ENCODE data around the gene STK11IP.

The STK11IP gene

GRCh38 chr2:219592736-219593135 lies 4.9 kb upstream of the STK11IP start:
- Histone ChIP-seq H3K9me3 (peaks cover 4% of the 10 kb centered on the region; the same call in 1 of the 2 replicates), H3K4me3 (ENCODE audit: low read depth, low read length) (0 out of 2 replicates have a peak overlapping the region, but pooled peaks have one; percentile 5), H3K27me3 (no peaks in the 10 kb centered on the region), H3K4me1 (peaks cover 13% of the 10 kb centered on the region), H3K36me3 (no peaks in the 10 kb centered on the region)
- peak; percentile 68 for DNase-seq
- TF ChIP-seq, protein P1, sequence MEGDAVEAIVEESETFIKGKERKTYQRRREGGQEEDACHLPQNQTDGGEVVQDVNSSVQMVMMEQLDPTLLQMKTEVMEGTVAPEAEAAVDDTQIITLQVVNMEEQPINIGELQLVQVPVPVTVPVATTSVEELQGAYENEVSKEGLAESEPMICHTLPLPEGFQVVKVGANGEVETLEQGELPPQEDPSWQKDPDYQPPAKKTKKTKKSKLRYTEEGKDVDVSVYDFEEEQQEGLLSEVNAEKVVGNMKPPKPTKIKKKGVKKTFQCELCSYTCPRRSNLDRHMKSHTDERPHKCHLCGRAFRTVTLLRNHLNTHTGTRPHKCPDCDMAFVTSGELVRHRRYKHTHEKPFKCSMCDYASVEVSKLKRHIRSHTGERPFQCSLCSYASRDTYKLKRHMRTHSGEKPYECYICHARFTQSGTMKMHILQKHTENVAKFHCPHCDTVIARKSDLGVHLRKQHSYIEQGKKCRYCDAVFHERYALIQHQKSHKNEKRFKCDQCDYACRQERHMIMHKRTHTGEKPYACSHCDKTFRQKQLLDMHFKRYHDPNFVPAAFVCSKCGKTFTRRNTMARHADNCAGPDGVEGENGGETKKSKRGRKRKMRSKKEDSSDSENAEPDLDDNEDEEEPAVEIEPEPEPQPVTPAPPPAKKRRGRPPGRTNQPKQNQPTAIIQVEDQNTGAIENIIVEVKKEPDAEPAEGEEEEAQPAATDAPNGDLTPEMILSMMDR (IDR thresholded peaks at IDR 0.05; ENCODE audit: low read depth, low read length): no peak

GRCh38 chr2:219593154-219593553 lies 4.5 kb upstream of the STK11IP start:
- TF ChIP-seq, protein P1 (IDR thresholded peaks at IDR 0.05; ENCODE audit: low read depth, low read length): no peak
- Histone ChIP-seq H3K4me3 (ENCODE audit: low read depth, low read length) (no peak overlapping the region), H3K4me1 (peaks cover 13% of the 10 kb centered on the region), H3K27me3 (no peaks in the 10 kb centered on the region), H3K9me3 (peaks cover 4% of the 10 kb centered on the region; the same call in 1 of the 2 replicates), H3K36me3 (no peaks in the 10 kb centered on the region)
- DNase-seq: no peak

- TF ChIP-seq, protein P1 (IDR thresholded peaks at IDR 0.05; ENCODE audit: low read depth, low read length): peak; percentile 23; the same call in 1 of the 2 replicates
- Histone ChIP-seq H3K27me3 (no peaks in the 10 kb centered on the region), H3K4me1 (peaks cover 15% of the 10 kb centered on the region), H3K9me3 (peaks cover 4% of the 10 kb centered on the region; the same call in 1 of the 2 replicates), H3K4me3 (ENCODE audit: low read depth, low read length) (no peak overlapping the region), H3K36me3 (no peaks in the 10 kb centered on the region)
- DNase-seq: peak; percentile 43
Measured at GRCh38 chr2:219595256-219595655, 2.4 kb upstream of the STK11IP start.

DNA sequence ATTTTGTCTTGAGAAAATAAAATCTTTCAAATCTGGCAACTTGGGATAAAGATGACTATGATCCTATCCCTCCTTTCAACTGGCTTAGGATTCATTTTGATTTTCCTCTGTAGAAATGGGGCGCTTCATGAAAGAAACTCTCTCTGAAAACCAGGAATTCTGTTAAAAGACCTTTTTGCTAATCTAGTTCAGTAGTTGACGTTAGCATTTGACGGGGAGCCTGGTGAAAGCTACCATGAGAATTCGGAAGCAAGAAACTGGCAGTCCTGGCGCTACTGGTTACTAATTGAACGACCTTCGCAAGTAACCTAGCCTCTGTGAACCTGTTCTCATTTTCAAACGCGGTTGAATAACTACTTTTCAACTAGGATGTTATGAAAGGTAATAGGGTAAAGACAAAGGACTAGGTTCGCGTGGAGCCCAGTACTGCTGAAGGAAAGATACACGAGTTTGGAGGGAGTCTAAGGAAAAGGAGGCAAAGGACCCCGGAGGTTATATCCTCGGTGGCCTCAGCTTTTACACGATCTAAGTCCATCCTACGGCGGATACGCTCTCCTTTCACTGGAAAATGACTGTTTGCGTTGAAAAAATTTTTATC lies 604 bp upstream of the STK11IP start:
- TF ChIP-seq, protein P1 (IDR thresholded peaks at IDR 0.05; ENCODE audit: low read depth, low read length): no peak
- H3K36me3 ChIP-seq: no peaks in the 10 kb centered on the region
- peaks cover under 1% of the 10 kb centered on the region; the same call in 1 of the 2 replicates for H3K9me3 ChIP-seq
- peak overlapping the region; percentile 87 for H3K4me3 ChIP-seq (ENCODE audit: low read depth, low read length)
- H3K4me1 ChIP-seq: peaks cover 13% of the 10 kb centered on the region
- DNase-seq: no peak
- H3K27me3 ChIP-seq: no peaks in the 10 kb centered on the region

DNA sequence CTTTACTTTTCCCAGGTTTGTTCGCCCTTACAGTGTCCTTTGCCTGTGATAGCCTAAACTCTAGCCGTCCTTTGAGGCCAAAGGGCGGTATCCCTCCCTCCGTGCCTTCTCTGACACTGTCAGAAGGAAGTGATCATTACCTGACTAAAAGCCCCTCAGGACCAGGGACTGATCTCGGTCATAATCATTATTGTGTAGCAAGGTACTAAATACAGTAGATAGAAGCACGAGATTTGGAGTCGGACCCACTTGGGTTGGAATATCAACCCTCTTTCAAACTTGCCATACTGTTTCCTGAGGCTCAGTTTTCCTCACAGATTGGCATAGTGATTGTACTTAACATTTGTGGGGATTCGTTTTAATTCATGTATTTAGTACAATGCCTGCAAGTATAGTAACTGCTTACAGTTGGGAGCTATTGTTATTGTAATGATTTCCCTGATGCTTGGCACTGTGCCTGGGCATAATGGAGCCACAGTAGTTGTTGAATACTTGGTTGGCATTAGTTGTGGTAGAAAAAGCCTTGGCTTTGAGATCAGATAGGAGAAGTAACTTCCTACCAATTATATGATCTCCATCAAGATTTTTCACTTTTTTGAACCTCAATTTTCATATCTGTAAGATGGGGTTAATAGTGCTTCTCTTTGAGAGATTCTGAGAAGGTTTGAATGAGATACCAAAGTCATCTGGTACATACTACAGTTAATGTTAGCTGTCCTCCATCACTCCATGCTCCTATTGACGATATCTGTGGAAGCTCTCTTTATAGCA lies 836 bp downstream of the STK11IP start:
- no peaks in the 10 kb centered on the region for H3K36me3 ChIP-seq
- TF ChIP-seq, protein P1 (IDR thresholded peaks at IDR 0.05; ENCODE audit: low read depth, low read length): no peak
- DNase-seq: no peak
- H3K9me3 ChIP-seq: no peaks in the 10 kb centered on the region
- peaks cover 2% of the 10 kb centered on the region; the same call in 1 of the 2 replicates for H3K4me1 ChIP-seq
- H3K4me3 ChIP-seq (ENCODE audit: low read depth, low read length): peak overlapping the region; percentile 87
- H3K27me3 ChIP-seq: no peaks in the 10 kb centered on the region

DNA sequence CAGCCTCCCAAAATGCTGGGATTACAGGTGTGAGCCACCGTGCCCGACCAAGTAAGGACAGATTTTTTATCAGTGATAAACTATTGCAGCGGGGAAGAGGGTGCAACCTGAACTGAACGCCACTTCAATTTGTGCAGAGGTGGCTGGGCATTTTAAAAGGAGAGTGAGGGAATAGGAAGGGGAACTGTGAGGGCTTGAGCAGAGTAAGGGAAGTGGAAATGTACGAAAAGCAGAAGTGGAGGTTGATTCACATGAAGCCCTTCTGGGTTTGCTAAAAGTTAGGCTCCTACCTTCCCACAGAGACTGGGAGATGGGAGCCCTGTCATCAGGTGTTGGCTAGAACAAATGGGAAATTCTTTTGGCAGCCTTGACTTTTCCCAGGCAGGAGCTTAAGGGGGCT lies 6.1 kb downstream of the STK11IP start:
- Histone ChIP-seq H3K9me3 (no peaks in the 10 kb centered on the region), H3K36me3 (peaks cover 10% of the 10 kb centered on the region), H3K27me3 (no peaks in the 10 kb centered on the region), H3K4me1 (no peaks in the 10 kb centered on the region), H3K4me3 (ENCODE audit: low read depth, low read length) (no peak overlapping the region)
- DNase-seq: no peak
- TF ChIP-seq, protein P1 (IDR thresholded peaks at IDR 0.05; ENCODE audit: low read depth, low read length): no peak

All from BE2C (cell line).